ENCODE measurements around the gene TTC34.
"Not testable (repeated sequence)": the region's sequence is repeated elsewhere in the genome, so short reads cannot be mapped to it uniquely, and the experiment has no call there.

TTC34 gene

DNA sequence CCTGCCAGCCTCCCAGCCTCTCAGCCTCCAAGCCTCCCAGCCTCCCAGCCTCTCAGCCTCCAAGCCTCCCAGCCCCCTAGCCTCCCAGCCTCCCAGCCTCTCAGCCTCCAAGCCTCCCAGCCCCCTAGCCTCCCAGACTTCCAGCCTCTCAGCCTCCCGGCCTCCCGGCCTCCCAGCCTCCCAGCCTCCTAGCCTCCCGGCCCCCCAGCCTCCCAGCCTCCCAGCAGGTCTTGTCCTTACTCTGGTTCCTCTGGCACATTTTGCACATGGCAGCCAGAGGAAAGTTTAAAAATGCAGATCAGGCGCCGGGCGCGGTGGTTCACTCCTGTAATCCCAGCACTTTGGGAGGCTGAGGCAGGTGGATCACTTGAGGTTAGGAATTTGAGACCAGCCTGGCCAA is 2.5 kb downstream of the TTC34 start:
- not testable (repeated sequence) for DNase-seq (ENCODE audit: low spot score)

- no peak for DNase-seq (ENCODE audit: low spot score)
These were observed 3.8 kb downstream of the TTC34 start for GRCh38 chr1:2797741-2798016.

DNA sequence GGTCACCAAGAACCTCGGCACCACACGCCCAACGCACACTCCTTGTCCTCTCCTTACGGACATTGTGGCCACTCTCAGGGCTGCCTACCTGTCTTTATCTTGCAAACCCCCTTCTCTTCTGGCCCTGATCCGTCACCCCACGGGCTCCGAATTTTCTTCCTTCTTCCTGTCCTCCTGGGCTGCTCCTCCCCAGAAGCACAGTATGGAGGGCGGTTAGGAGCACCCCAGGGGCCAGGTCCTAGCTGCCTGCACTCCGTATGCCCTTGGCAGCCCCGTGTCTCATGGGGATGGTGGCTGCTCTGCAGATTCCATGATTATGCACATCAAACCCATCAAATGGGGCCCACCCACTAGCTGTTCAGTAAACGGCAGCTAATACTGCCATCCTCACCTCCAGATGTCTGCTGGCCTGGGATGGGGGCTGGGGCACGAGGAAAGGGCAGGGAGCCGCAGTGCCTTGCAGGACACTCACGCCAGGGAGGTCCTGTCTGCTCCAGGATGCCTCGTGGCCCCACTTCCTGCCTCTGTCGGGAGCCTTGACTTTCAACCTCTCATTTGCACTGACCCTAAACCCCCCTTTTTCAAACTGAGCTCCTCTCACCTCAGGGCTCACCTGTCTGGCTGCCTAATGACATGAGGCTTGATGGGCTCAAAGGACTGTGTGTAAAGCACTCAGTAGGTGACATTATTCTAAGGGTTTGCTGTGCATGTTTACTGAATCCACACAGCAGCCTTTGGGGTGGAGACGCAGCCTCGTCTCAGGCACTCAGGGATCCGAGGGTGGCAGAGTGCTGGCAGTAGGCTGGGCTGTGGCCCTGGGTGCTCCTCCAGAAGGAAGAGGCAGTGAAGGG is 4.4 kb downstream of the TTC34 start:
- DNase-seq (ENCODE audit: low spot score) = no peak

DNA sequence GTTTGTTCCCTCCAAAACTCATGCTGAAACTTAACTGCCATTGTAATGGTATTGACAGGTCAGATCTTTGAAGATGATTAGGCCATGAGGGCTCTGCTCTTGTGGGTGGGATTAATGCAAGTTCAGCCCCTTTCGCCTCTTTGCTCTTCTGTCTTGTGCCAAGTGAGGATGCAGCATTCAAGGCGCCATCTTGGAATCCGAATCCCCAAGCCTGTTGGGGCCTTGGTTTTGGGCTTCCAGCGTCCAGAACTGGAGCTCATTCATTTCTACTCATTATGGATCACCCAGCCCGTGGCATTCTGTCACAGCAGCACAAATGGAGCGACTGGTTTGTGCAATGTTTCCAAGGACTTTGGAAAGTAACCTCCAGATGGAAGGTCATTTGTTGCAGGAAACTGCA is 5.6 kb downstream of the TTC34 start:
- DNase-seq (ENCODE audit: low spot score) = no peak

- no peak for DNase-seq (ENCODE audit: low spot score)
These were observed 10.3 kb downstream of the TTC34 start for GRCh38 chr1:2791027-2791760.

GRCh38 chr1:2789986-2790581 is 11.4 kb downstream of the TTC34 start:
- DNase-seq (ENCODE audit: low spot score) = no peak

- no peak for DNase-seq (ENCODE audit: low spot score)
These were observed 12.1 kb downstream of the TTC34 start for GRCh38 chr1:2789164-2789985.

DNA sequence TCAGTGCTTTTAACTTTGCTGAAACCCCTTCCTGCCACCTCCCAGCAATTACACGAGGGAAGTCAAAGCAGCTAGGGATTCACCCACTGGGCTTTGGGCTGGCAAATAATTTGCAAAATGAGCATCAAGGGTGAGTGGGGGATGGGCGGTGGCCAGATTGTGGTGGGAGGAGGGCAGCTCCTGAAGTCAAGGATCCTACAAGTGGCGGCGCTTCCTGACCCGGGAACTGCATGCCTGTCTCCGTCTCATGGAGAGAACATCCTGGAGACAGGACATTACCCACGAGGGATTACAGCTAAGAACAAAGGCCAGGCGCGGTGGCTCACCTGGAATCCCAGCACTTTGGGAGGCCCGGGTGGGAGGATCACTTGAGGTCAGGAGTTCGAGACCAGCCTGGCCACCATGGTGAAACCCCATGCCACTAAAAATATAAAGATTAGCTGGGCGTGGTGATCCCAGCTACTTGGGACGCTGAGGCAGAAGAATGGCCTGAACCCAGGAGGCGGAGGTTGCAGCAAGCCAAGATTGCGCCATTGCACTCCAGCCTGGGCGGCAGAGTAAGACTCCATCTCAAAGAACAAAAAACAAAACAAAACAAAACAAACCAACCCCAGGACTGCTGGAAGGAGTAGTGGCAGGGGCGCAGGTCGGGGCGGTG is 12.9 kb downstream of the TTC34 start:
- no peak for DNase-seq (ENCODE audit: low spot score)

GRCh38 chr1:2787163-2787911 is 14.2 kb downstream of the TTC34 start:
- DNase-seq (ENCODE audit: low spot score) = no peak

DNA sequence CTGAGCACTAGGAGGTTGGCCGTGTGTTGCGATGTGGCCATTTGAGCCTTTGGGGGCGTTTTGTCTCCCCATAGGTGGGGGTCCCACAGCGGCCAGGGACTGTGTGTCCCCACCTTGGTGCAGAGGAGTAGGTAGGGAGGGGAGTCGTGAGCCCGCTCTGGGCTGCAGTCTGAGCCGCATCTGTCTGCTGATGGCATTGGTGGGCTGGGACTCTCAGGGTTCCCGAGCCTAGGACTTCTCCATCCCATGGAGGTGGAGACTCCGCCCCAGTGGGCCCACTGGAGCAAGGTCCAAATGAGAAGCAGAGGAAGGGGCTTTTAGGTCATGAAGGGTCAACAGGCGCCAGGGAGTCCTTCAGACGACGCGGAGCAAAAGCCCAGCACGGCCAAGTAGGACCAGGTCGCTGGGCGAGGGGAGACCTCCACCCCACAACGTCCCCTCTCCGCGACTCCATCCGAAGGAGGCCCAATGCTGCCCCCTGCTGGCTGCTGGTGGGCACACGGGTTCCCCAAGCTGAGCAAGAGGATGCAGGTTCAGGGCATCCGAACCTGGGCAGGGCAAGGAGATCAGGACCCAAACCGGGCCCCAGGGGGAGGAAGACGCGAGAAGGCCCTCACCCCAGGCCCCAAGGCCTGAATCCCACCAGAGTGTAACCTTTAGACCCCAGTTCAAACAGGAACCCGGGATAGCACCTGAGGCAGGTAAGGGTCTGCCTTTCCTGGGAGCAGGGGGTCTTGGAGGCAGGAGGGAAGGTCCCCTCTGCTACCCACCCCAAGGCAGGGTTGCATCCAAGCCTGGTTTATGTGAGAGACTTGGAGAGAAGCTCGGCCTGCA is 14.9 kb downstream of the TTC34 start:
- no peak for DNase-seq (ENCODE audit: low spot score)

DNA sequence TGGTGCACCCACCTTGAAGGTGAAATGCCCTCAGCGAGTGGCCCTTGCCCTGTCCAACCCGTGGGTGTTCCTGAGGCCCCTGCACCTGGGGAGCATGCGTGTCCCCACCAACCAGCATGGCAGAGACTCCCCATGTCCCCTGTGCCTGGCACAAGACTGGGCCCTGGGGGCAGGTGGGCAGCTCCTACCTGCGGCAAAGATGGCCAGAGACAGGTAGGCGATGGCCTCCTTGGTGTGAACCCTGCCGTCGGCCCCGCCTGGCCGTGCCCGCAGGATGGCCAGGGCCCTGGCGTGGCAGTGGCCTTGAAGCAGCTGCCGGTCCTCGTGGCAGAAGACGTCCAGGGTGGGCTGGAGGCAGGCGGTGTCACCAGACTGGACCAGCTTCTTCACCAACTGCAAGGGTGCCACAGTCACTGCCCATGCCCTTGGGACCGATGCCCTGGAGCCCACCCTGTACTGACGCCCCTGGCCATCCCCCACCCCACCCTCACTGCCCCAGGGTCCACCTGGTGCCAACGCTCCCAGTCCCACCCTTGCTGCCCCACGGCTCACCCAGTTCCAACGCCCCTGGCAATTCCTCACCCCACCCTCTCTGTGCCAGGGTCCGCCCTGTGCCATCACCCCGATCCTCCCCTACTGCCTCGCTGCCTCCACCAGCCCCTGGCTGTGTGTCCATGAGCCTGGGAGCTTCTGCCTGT is 15.7 kb downstream of the TTC34 start:
- no peak for DNase-seq (ENCODE audit: low spot score)

- no peak for DNase-seq (ENCODE audit: low spot score)
These were observed 16.5 kb downstream of the TTC34 start for GRCh38 chr1:2784854-2785630.

- no peak for DNase-seq (ENCODE audit: low spot score)
These were observed 17.8 kb downstream of the TTC34 start for GRCh38 chr1:2783435-2784397.

DNA sequence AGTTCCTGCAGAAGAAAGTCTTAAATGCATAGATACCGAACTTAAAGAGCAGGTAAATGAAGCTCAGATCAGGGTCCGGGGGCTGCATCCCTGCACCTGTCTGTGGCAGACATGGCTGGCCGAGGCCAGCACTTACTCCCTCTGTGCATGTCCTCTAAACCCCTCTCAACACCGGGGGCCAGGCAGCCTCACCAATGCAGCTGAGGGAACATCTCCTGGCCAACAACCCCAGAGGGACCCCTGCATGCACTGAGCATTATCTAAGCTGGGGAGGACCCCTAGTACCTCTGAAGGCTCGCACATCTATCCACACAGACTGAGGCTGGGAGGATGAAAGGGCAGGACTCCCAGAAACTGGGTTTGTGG is 18.4 kb downstream of the TTC34 start:
- no peak for DNase-seq (ENCODE audit: low spot score)

GRCh38 chr1:2781627-2782026 is 19.9 kb downstream of the TTC34 start:
- no peak for DNase-seq (ENCODE audit: low spot score)

DNA sequence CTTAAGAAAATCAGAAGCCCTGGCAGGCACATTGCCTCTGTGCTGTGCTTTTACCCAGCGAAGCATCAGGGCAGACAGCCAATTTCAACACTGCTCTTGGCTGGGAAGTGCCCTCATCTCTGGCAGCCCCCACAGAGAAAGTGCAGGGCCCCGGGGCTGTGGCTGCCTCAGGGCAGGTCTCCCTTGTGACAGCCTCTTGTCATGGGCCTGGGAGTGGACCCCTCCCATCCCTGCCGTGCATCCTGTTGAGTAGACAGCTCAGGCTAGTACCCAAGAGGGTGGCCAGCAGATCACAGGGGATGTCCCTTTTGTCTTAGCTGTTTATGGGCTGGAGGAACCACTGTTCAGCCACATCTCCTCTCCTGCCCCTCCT is 23.3 kb downstream of the TTC34 start:
- DNase-seq (ENCODE audit: low spot score) = no peak

DNA sequence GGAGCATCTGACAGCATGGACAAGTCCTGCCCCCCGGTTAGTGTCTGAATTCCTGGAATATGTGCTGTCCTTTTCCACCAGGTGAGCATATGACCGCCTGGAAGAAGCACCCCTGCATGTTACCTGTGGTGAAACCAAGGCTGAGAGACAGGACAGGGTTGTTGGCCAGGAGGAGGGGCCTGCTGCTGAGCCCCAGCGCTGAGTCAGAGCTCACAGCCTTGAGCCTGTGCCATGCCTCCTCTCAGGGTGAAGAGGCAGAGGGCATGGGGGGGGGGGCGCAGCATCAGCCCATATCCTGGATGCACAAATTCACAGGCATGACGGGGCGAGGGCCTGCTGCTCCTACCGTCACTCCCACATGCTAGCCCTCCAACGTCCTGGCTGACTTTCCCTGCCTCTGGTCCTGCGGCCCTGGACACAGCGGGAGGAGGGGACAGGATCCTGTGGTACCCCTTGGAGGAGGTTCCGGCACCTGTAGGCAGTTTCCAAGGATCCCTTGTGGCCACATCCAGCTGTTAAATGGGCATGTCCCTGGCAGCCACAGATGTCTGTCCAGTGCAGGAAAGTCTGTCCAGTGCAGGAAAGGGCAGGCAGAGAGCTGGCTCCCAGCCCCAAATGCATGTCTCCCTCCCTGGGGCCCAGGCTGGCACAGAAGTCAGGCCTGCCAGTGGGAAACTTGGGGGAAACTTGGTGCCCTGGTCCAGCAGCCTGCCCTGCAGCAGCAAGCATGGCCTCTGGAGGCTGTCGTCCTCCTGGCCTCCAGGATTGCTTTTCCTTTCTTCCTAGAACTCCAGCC is 23.9 kb downstream of the TTC34 start:
- no peak for DNase-seq (ENCODE audit: low spot score)
